Amniotic epithelial cell (primary cell): ENCODE results near the gene CDC37L1.

ENCODE experiments used
- DNase-seq: peaks from one replicate; pipeline ENCODE4 v3.0.0-alpha.2; 2010; ENCODE audit warnings: low read depth

CDC37L1 gene

GRCh38 chr9:4669890-4670289, 9.5 kb upstream of the CDC37L1 start:
- DNase-seq: no peak

- DNase-seq: no peak
Observed at GRCh38 chr9:4670591-4670990, 8.8 kb upstream of the CDC37L1 start.

GRCh38 chr9:4671737-4672136, 7.6 kb upstream of the CDC37L1 start:
- no peak for DNase-seq

- DNase-seq: no peak
Observed at GRCh38 chr9:4674783-4675182, 4.6 kb upstream of the CDC37L1 start.

- no peak for DNase-seq
Observed at GRCh38 chr9:4677392-4677791, 2.0 kb upstream of the CDC37L1 start.

GRCh38 chr9:4678679-4679267, 596 bp upstream of the CDC37L1 start:
- no peak for DNase-seq

GRCh38 chr9:4680173-4680525, 780 bp downstream of the CDC37L1 start:
- no peak for DNase-seq

GRCh38 chr9:4680750-4681149, 1.4 kb downstream of the CDC37L1 start:
- DNase-seq: no peak

GRCh38 chr9:4684820-4685219, 5.5 kb downstream of the CDC37L1 start:
- DNase-seq: no peak

GRCh38 chr9:4686112-4686511, 6.7 kb downstream of the CDC37L1 start:
- DNase-seq: peak; percentile 64

- no peak for DNase-seq
Observed at GRCh38 chr9:4686584-4686983, 7.2 kb downstream of the CDC37L1 start.

- no peak for DNase-seq
Observed at GRCh38 chr9:4689021-4689420, 9.7 kb downstream of the CDC37L1 start.

- peak; percentile 52 for DNase-seq
Observed at GRCh38 chr9:4689687-4690104, 10.3 kb downstream of the CDC37L1 start.

- no peak for DNase-seq
Observed at GRCh38 chr9:4690144-4690543, 10.8 kb downstream of the CDC37L1 start.

- peak; percentile 76 for DNase-seq
Observed at GRCh38 chr9:4691795-4692194, 12.4 kb downstream of the CDC37L1 start.

- peak; percentile 33 for DNase-seq
Observed at GRCh38 chr9:4700091-4700490, 20.7 kb downstream of the CDC37L1 start.

GRCh38 chr9:4700932-4701331, 21.6 kb downstream of the CDC37L1 start:
- DNase-seq: peak; percentile 38

GRCh38 chr9:4701526-4701925, 22.2 kb downstream of the CDC37L1 start:
- no peak for DNase-seq

GRCh38 chr9:4704129-4704528, 24.8 kb downstream of the CDC37L1 start:
- no peak for DNase-seq

GRCh38 chr9:4706021-4706420, 26.7 kb downstream of the CDC37L1 start:
- no peak for DNase-seq

GRCh38 chr9:4706971-4707622, 27.7 kb downstream of the CDC37L1 start:
- no peak for DNase-seq

- DNase-seq: no peak
Observed at GRCh38 chr9:4709380-4709779, 30.0 kb downstream of the CDC37L1 start.

GRCh38 chr9:4713849-4714248, 34.5 kb downstream of the CDC37L1 start:
- no peak for DNase-seq
